Mesothelial cell of epicardium (in vitro differentiated cells): ENCODE measurements around the gene SLC12A7. TPM values are rescaled to one million over a fixed set of nuclear protein-coding genes. Genes with fewer than 3 reads are reported as not detected.

Experiments
- DNase-seq, 2 experiments: peaks; one replicate each; pipeline ENCODE4 v3.0.0; 2021; ENCODE audit warnings: low spot score in 2 of 2; ENCODE audit not compliant: unreplicated experiment in 2 of 2
- H3K27ac Mint-ChIP-seq: 2 replicates; pipeline ENCODE4 v1.8.0; 2021; ENCODE audit warnings: mixed read lengths
- H3K27me3 Mint-ChIP-seq: 2 replicates; pipeline ENCODE4 v1.8.0; 2021; ENCODE audit warnings: low read depth, mixed read lengths
- H3K36me3 Mint-ChIP-seq: 2 replicates; pipeline ENCODE4 v1.8.0; 2021; ENCODE audit warnings: mixed read lengths
- H3K4me1 Mint-ChIP-seq: 2 replicates; pipeline ENCODE4 v1.8.0; 2021; ENCODE audit warnings: mixed read lengths
- H3K4me3 Mint-ChIP-seq: 2 replicates; pipeline ENCODE4 v1.8.0; 2021; ENCODE audit warnings: mild to moderate bottlenecking, moderate library complexity, mixed read lengths
- H3K9me3 Mint-ChIP-seq: 2 replicates; pipeline ENCODE4 v1.8.0; 2021; ENCODE audit warnings: mixed read lengths
- CTCF ChIP-seq: fragments of 200-600 bp; sonication (generic); IDR thresholded peaks from one replicate; pipeline ENCODE4 v1.5.0; 2021; ENCODE audit warnings: antibody characterized with exemption; ENCODE audit not compliant: unreplicated experiment
- total RNA-seq: library from RNA; stranded (reverse); gene quantifications from 3 replicates; pipeline ENCODE4 v1.2.1, GENCODE V29; 2021

Gene SLC12A7
- total RNA-seq, 1 donor from 2014 or later, result 34.9 TPM

- Mint-ChIP-seq H3K27ac (no peak overlapping the region), H3K4me3 (peak overlapping the region; percentile 43), H3K9me3 (no peaks in the 10 kb centered on the region), H3K27me3 (peaks cover 74% of the 10 kb centered on the region), H3K36me3 (no peaks in the 10 kb centered on the region), H3K4me1 (peaks cover 46% of the 10 kb centered on the region)
- no peak for TF ChIP-seq CTCF
- DNase-seq, result peak in 1 of 2 experiments; percentile 19
These were observed 104.6 kb downstream of the SLC12A7 start for GRCh38 chr5:1007221-1007680.

GRCh38 chr5:1006656-1007071 is 105.2 kb downstream of the SLC12A7 start:
- peak in 1 of 2 experiments; percentile 36 for DNase-seq
- Mint-ChIP-seq H3K9me3 (no peaks in the 10 kb centered on the region), H3K4me3 (peak overlapping the region; percentile 53), H3K4me1 (peaks cover 44% of the 10 kb centered on the region), H3K36me3 (no peaks in the 10 kb centered on the region), H3K27me3 (peaks cover 74% of the 10 kb centered on the region), H3K27ac (no peak overlapping the region)
- TF ChIP-seq CTCF, result no peak

GRCh38 chr5:1005904-1006655 is 105.8 kb downstream of the SLC12A7 start:
- Mint-ChIP-seq H3K4me1 (peaks cover 41% of the 10 kb centered on the region), H3K9me3 (no peaks in the 10 kb centered on the region), H3K27me3 (peaks cover 72% of the 10 kb centered on the region), H3K27ac (no peak overlapping the region), H3K4me3 (peak overlapping the region; percentile 53), H3K36me3 (no peaks in the 10 kb centered on the region)
- peak in 1 of 2 experiments; percentile 32 for DNase-seq
- TF ChIP-seq CTCF, result no peak

- Mint-ChIP-seq H3K27ac (no peak overlapping the region), H3K4me3 (peak overlapping the region; percentile 53), H3K36me3 (no peaks in the 10 kb centered on the region)
These were observed 106.5 kb downstream of the SLC12A7 start for GRCh38 chr5:1005249-1005851.

More at GRCh38 chr5:1005249-1005851, 106.5 kb downstream of the SLC12A7 start:
- Mint-ChIP-seq H3K9me3 (no peaks in the 10 kb centered on the region), H3K4me1 (peaks cover 35% of the 10 kb centered on the region), H3K27me3 (peaks cover 70% of the 10 kb centered on the region)
- DNase-seq, result peak in 1 of 2 experiments; percentile 37
- TF ChIP-seq CTCF, result no peak
